ENCODE measurements around the gene HNRNPD. TPM values are rescaled to one million over a fixed set of nuclear protein-coding genes. Genes with fewer than 3 reads are reported as not detected.
"Not testable (repeated sequence)": the region's sequence is repeated elsewhere in the genome, so short reads cannot be mapped to it uniquely, and the experiment has no call there.

The HNRNPD gene
- total and polyA plus RNA-seq, 12 donors, result 32.2 to 430 (median 109) TPM

DNA sequence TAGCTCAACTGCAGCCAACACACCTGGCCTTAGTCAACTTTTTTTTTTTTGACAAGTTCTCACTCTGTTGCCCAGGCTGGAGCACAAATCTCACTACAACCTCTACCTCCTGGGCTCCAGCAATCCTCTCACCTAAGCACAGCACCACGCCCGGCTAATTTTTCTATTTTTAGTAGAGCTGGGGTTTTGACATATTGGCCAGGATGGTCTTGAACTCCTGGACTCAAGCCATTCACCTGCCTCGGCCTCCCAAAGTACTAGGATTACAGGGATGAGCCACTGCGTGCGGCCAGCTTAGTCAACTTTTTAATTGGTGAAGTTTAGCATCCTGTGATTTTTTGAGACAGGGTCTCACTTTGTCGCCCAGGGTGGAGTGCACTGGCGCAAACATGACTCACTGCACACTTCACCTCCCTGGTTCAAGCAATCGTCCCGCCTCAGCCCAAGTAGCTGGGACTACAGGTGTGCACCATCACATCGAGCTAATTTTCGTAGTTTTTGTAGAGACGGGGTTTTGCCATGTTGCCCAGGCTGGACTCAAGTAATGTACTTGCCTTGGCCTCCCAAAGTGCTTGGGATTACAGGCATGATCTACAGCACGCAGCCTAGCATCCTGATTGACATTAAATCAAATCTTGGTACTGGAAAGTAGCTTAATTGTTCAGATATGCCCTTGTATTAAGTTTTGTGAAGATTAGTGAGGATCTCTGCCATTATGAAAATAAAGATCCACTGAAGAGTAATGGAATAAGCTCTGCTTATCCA is 48.2 kb upstream of the HNRNPD start:
- no peak overlapping the region for H3K27ac ChIP-seq
- intact Hi-C loops (cut with DNase I), result loop anchor here in 1 of 2 donors (5.0 kb wide), 1 partner anchor 45 kb away; no protein-coding TSS in a partner anchor

GRCh38 chr4:82419451-82419850 is 45.7 kb upstream of the HNRNPD start:
- 65 to 85% (median 67%) methylated on average over 3 of the region's 3 CpGs for WGBS, 4 donors
- H3K36me3 ChIP-seq (replicated peaks in 1 of 2), result peaks cover 0 to 15% of the 10 kb centered on the region in 2 donors
- no peaks in the 10 kb centered on the region for H3K9me3 ChIP-seq (replicated peaks in 1 of 3)
- TF ChIP-seq POLR2A (IDR thresholded peaks at IDR 0.05), result no peak
- TF ChIP-seq, protein P1, sequence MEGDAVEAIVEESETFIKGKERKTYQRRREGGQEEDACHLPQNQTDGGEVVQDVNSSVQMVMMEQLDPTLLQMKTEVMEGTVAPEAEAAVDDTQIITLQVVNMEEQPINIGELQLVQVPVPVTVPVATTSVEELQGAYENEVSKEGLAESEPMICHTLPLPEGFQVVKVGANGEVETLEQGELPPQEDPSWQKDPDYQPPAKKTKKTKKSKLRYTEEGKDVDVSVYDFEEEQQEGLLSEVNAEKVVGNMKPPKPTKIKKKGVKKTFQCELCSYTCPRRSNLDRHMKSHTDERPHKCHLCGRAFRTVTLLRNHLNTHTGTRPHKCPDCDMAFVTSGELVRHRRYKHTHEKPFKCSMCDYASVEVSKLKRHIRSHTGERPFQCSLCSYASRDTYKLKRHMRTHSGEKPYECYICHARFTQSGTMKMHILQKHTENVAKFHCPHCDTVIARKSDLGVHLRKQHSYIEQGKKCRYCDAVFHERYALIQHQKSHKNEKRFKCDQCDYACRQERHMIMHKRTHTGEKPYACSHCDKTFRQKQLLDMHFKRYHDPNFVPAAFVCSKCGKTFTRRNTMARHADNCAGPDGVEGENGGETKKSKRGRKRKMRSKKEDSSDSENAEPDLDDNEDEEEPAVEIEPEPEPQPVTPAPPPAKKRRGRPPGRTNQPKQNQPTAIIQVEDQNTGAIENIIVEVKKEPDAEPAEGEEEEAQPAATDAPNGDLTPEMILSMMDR (IDR thresholded peaks at IDR 0.05), result no peak
- H3K27me3 ChIP-seq, result no peaks in the 10 kb centered on the region
- peaks cover 0 to 4% of the 10 kb centered on the region in 2 donors for H3K4me1 ChIP-seq (replicated peaks in 1 of 2)
- DNase-seq, result no peak
- H3K27ac ChIP-seq, result no peak overlapping the region
- intact Hi-C loops (cut with DNase I), result no loop called here
- H3K4me3 ChIP-seq, result no peak overlapping the region

More for the DNA sequence above, 48.2 kb upstream of the HNRNPD start:
- H3K27me3 ChIP-seq, result no peaks in the 10 kb centered on the region
- peaks cover 9 to 24% of the 10 kb centered on the region in 2 donors for H3K4me1 ChIP-seq (replicated peaks in 1 of 2)
- 87 to 90% (median 88%) methylated on average over 9 to 13 of the region's 13 CpGs for WGBS, 4 donors
- TF ChIP-seq POLR2A (IDR thresholded peaks at IDR 0.05), result no peak
- TF ChIP-seq, protein P1 (IDR thresholded peaks at IDR 0.05), result no peak
- H3K36me3 ChIP-seq (replicated peaks in 1 of 2), result peaks cover 0 to 40% of the 10 kb centered on the region in 2 donors
- no peak for DNase-seq
- H3K9me3 ChIP-seq (replicated peaks in 1 of 3), result no peaks in the 10 kb centered on the region
- H3K4me3 ChIP-seq, result no peak overlapping the region

GRCh38 chr4:82415922-82416365 is 42.2 kb upstream of the HNRNPD start:
- Histone ChIP-seq H3K4me1 (replicated peaks in 1 of 2) (no peaks in the 10 kb centered on the region), H3K27ac (no peak overlapping the region), H3K27me3 (no peaks in the 10 kb centered on the region), H3K9me3 (replicated peaks in 1 of 3) (no peaks in the 10 kb centered on the region), H3K36me3 (replicated peaks in 1 of 2) (no peaks in the 10 kb centered on the region), H3K4me3 (no peak overlapping the region)
- WGBS, 4 donors, result 76 to 86% (median 83%) methylated on average over 12 of the region's 12 CpGs
- no peak for DNase-seq
- TF ChIP-seq POLR2A (IDR thresholded peaks at IDR 0.05), result no peak
- TF ChIP-seq, protein P1 (IDR thresholded peaks at IDR 0.05), result no peak
- intact Hi-C loops (cut with DNase I), result no loop called here

DNA sequence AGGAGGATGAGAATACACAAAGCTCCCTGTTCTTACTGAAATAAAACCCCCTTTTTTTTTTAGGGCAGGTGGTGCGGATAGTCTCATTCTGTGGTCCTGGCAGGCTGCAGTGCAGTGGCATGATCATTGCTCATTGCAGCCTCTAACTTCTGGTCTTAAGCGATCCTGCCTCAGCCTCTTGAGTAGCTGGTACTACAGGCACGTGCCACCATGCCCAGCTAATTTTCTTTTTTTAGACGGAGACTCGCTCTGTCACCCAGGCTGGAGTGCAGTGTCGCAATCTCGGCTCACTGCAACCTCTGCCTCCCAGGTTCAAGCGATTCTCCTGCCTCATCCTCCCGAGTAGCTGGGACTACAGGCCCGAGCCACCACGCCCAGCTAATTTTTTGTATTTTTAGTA is 41.3 kb upstream of the HNRNPD start:
- H3K4me3 ChIP-seq; DNase-seq; H3K27me3 ChIP-seq; H3K9me3 ChIP-seq (replicated peaks in 1 of 3); H3K36me3 ChIP-seq (replicated peaks in 1 of 2); H3K4me1 ChIP-seq (replicated peaks in 1 of 2); H3K27ac ChIP-seq; intact Hi-C loops (cut with DNase I): not testable (repeated sequence)
- 84 to 97% (median 92%) methylated on average over 11 of the region's 11 CpGs for WGBS, 4 donors

- H3K36me3 ChIP-seq (replicated peaks in 1 of 2), result no peaks in the 10 kb centered on the region
- intact Hi-C loops (cut with DNase I), result no loop called here
Measured at GRCh38 chr4:82403725-82404124, 29.9 kb upstream of the HNRNPD start.

More at GRCh38 chr4:82403725-82404124, 29.9 kb upstream of the HNRNPD start:
- H3K27me3 ChIP-seq, result no peaks in the 10 kb centered on the region
- WGBS, 4 donors, result 70 to 77% (median 75%) methylated on average over 1 of the region's 1 CpG
- H3K27ac ChIP-seq, result no peak overlapping the region
- H3K4me1 ChIP-seq (replicated peaks in 1 of 2), result no peaks in the 10 kb centered on the region
- TF ChIP-seq POLR2A (IDR thresholded peaks at IDR 0.05), result no peak
- TF ChIP-seq, protein P1 (IDR thresholded peaks at IDR 0.05), result no peak
- H3K9me3 ChIP-seq (replicated peaks in 1 of 3), result no peaks in the 10 kb centered on the region
- no peak for DNase-seq
- H3K4me3 ChIP-seq, result no peak overlapping the region
